Stimulated activated CD4-positive, alpha-beta T cell treated with anti-CD3 and anti-CD28 coated beads, Interleukin-4, amount 100 ng/mL, for 1 hour (primary cell): ENCODE measurements around the gene SERINC5.
"Not testable (repeated sequence)": the region's sequence is repeated elsewhere in the genome, so short reads cannot be mapped to it uniquely, and the experiment has no call there.

Experiments used
- DNase-seq: peaks from one replicate; pipeline ENCODE4 v3.0.0-alpha.2; 2020

The SERINC5 gene

DNA sequence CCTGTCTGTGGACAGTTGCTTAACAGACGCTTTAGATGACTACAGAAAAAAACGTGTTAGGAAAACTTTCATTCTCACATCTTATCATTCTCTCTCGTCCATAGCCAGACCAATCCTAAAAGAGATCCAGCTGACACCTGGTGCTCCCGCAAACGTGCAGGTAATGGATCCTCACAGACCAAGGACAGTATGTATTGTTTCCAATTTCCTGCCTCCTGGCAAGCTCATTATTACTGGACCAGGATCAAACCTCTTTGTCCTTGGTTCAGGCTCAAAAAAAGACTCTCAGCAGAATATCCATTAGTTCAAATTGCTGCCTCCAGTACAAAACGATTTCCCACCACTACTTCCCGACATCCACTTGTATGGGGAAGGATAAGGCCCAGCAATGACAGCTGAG, 62.4 kb downstream of the SERINC5 start:
- DNase-seq, result no peak

DNA sequence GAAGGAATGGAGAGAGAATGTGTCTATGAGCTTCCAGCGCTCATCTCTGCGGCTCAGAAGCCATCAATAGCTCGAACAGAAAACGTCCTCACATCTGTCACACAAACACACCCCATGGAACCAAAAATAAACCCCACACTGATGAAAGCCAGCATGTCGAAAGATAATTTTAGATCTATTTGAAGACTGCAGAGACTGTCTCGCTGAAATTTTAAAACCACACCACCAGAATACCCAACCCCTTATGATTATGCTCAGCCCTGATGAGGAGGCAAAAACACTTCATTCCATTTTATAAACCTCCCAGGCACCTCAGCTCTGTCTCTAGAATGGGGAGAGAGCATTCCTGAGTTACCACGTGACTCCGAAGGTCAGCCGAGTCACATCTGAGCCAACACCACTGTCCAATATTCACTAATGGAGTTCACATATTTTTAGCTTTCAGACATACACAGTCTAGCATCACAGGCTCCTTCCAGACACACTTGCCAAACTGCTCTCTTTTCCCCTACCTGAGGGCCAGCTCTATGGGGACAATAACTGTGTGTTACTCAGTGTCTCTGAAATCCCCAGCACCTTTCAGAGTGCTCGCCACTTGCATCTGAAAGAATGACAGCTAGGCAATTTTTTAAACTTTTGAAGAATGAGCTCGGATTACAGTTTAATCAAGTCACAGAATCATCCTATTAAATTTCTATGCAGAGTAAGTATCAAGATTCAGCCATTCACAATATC, 63.2 kb downstream of the SERINC5 start:
- DNase-seq, result no peak

GRCh38 chr5:80191991-80192398, 63.9 kb downstream of the SERINC5 start:
- DNase-seq, result no peak

DNA sequence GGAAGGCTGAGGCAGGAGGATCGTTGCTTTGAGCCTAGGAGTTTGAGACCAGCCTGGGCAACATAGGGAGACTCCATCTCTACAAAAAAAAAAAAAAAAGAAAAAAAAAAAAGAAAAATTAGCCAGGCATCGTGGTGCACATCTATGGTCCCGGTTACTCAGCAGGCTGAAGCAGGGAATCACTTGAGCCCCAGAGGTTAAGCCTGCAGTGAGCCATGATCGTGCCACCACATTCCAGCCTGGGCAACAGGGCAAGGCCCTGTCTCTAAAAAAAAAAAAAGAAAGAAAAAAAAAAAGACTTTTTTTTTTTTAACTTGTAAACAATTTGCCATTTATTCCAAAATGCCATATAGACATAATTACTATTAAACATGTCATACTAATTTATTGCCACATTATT, 64.5 kb downstream of the SERINC5 start:
- DNase-seq, result no peak

DNA sequence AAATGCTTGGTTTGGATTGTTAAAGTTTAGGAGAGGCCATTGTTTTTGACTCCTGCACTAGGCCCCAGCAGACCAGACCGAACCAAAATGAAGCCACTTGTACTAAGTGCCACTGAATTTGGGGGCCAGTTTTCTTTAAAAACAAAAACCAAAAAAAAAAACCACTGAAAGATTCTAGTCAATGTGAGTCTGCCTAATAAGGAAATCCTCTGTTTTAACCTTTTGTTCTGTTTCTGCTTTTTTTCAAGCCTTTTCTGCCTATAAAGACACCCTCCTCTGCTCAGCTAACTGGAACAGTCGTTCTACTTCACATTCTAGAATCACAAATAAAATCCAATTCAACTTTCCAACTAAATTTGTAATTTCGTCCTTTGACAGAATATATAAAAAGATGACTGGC, 64.9 kb downstream of the SERINC5 start:
- no peak for DNase-seq

- DNase-seq, result no peak
Measured at GRCh38 chr5:80189701-80190100, 66.1 kb downstream of the SERINC5 start.

- DNase-seq, result no peak
Measured at GRCh38 chr5:80189201-80189600, 66.6 kb downstream of the SERINC5 start.

- no peak for DNase-seq
Measured at GRCh38 chr5:80187421-80188090, 68.3 kb downstream of the SERINC5 start.

DNA sequence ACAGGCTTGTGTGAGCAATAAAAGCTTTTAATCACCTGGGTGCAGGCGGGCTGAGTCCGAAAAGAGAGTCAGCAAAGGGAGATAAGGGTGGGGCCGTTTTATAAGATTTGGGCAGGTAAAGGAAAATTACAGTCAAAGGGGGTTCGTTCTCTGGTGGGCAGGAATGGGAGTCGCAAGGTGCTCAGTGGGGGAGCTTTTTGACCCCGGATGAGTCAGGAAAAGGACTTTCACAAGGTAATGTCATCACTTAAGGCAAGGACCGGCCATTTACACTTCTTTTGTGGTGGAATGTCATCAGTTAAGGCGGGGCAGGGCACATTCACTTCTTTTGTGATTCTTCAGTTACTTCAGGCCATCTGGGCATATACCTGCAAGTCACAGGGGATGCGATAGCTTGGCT, 70.3 kb downstream of the SERINC5 start:
- not testable (repeated sequence) for DNase-seq

DNA sequence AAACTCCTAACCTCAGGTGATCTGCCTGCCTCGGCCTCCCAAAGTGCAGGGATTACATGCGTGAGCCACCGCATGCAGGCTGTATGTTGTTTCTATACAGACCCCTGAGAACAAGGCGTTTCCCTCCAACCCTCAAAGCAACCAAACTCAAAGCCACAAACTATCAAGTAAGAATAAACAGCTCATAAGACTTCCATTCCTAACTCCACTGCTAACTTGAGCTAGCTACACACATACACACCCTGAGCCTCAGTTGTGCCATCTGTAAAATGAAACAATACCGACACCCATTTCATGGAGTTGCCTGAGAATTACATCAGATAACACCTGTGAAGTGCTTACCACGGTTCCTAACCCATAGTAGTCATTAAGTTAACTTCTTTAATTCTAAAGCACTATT, 70.8 kb downstream of the SERINC5 start:
- no peak for DNase-seq

- DNase-seq, result no peak
Measured at GRCh38 chr5:80184235-80185023, 71.4 kb downstream of the SERINC5 start.

DNA sequence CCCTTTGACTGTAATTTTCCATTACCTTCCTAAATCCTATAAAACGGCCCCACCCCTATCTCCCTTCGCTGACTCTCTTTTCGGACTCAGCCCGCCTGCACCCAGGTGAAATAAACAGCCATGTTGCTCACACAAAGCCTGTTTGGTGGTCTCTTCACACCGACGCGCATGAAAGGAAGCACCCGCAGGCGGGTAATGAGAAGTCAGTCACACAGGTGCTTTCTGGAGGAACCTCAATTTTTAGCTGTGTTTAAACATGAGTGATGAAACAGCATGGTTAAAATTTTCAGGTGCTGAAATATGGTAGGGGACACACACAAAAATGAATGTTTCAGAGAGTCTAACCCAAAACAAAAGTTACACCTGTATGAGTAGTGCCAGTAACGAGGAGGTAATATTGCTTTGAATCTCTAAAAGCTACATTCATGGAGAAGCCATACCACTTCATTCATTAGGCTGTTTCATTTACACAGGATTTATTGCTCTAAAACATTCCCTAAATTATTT, 72.1 kb downstream of the SERINC5 start:
- DNase-seq, result not testable (repeated sequence)

GRCh38 chr5:80182809-80183580, 72.9 kb downstream of the SERINC5 start:
- no peak for DNase-seq

DNA sequence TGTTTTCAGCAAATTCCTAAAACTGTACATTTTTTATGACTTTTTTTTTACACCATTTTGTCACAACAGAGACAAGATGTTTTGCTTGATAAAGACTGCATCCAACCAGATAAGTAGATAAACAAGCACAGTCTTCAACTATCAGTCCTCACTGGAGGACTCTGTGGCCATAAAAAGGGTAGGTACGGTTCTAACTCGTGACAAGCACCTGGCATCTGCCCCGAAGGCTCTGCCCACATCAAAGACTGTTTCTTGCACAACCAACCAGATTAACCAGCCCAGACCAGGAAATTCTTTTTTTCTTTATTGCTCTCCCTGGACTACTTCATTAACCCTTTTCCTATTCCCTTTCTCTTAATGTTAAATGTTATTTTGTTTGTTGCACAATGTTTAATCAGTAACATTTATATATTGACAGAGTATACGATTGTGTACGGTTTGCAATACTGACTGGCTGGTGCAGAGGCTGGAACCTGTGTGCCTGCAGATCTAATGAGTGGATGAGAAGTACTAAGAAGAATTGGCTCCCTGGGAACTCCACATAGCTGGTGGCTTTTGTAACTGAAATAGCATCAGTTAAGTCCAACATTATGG, 74.1 kb downstream of the SERINC5 start:
- DNase-seq, result no peak

DNA sequence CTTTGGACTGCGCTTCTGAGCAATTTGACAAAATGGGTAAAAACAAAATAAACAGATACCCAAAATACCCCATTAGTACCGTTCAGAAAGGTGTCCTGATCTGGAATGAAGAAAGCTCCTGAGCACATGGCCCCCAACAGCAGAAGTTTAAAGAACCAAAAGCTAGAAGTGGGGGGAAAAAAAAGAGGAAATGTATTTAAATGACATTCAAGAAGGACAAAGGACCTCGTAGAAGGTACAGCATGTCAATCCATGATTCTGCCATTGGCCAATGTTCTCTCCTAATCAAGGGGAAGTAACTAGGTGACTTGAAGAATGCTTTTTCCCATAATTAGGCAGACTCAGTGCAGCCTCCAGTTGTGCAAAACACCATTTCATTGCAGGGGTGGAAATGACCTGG, 78.6 kb downstream of the SERINC5 start:
- no peak for DNase-seq

GRCh38 chr5:80175337-80175736, 80.5 kb downstream of the SERINC5 start:
- DNase-seq, result no peak

DNA sequence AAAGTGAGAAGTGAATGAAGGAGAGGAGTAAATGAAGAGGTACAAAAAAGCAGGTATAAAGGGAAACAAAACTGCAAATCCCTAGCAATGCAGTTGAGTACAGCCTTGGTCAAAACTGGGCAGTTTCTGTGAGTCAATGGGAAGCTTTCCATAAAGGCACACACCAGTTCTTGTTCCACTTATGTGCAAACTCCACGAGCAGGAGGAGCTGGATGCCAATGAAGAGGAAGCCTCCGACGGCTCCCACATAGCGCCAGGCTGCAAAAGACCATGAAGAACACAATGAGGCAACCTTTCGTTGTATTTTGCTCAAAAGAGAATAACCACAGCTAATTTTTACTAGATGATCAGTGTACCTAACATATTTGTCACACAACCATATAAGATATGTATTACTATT, 81.1 kb downstream of the SERINC5 start:
- no peak for DNase-seq

- no peak for DNase-seq
Measured at GRCh38 chr5:80172067-80172695, 83.7 kb downstream of the SERINC5 start.

DNA sequence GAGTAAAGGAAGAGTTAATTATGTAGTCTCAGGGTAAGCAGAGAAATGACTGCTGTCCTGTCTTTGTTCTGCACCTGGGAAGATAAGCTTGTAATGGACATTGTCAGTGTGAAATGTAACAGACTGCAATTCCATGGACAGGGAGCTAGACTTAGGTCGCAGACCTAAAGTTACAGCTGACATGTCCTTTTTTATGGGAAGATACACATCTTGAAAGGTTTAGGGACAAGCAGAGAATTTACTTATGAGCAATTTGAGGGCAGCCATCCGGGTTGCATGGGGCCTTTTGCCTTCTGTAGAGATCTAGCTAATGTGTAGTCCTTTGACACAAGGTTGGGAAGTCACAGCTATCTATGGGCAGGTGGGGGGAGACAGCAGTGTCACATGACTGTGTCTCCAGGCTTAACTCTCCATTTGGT, 85.7 kb downstream of the SERINC5 start:
- DNase-seq, result no peak

- no peak for DNase-seq
Measured at GRCh38 chr5:80168388-80169028, 87.3 kb downstream of the SERINC5 start.

- DNase-seq, result no peak
Measured at GRCh38 chr5:80165452-80165851, 90.4 kb downstream of the SERINC5 start.
